Prostate gland (tissue), 2 donors: Measurements from ENCODE around the gene NRTN.

ENCODE experiments used
- POLR2A ChIP-seq: fragments of 450-650 bp; IDR thresholded peaks from one replicate; pipeline ENCODE4 v1.6.1; 2016; ENCODE audit warnings: antibody characterized with exemption, mild to moderate bottlenecking
- POLR2AphosphoS5 ChIP-seq: sonication (generic); formaldehyde crosslinking; IDR thresholded peaks from one replicate; pipeline ENCODE4 v1.6.1; 2017; ENCODE audit warnings: antibody characterized with exemption
- TF ChIP-seq, protein P1 (sequence below), 4 experiments: fragments of 200-600 bp in 2 of 4; fragments of 450-650 bp in 2 of 4; sonication (generic) in 2 of 4; IDR thresholded peaks; 1 replicate in 3 of 4; 2 replicates in 1 of 4; pipeline ENCODE4 v1.5.1; 2016 to 2019; ENCODE audit warnings: antibody characterized with exemption in 4 of 4, mild to moderate bottlenecking in 2 of 4, moderate library complexity in 2 of 4

- TF ChIP-seq, protein P1, sequence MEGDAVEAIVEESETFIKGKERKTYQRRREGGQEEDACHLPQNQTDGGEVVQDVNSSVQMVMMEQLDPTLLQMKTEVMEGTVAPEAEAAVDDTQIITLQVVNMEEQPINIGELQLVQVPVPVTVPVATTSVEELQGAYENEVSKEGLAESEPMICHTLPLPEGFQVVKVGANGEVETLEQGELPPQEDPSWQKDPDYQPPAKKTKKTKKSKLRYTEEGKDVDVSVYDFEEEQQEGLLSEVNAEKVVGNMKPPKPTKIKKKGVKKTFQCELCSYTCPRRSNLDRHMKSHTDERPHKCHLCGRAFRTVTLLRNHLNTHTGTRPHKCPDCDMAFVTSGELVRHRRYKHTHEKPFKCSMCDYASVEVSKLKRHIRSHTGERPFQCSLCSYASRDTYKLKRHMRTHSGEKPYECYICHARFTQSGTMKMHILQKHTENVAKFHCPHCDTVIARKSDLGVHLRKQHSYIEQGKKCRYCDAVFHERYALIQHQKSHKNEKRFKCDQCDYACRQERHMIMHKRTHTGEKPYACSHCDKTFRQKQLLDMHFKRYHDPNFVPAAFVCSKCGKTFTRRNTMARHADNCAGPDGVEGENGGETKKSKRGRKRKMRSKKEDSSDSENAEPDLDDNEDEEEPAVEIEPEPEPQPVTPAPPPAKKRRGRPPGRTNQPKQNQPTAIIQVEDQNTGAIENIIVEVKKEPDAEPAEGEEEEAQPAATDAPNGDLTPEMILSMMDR (IDR thresholded peaks at IDR 0.05) = peak; percentile 55 to 96 (median 90)
- TF ChIP-seq POLR2A = no peak
- TF ChIP-seq POLR2AphosphoS5 = peak; percentile 52
Observed at GRCh38 chr19:5803752-5804515, 933 bp upstream of the NRTN start.
